Stimulated activated naive CD8-positive, alpha-beta T cell treated with anti-CD3 and anti-CD28 coated beads, Interleukin-15, Interleukin-2, amounts not matched to agents 100 U/mL and 50 U/mL, for 24 hours (primary cell): ENCODE measurements around the gene VCX2.
"Not testable (repeated sequence)": the region's sequence is repeated elsewhere in the genome, so short reads cannot be mapped to it uniquely, and the experiment has no call there.

Source experiments
- ATAC-seq: fragments of 150-1000 bp; cut with Tn5 transposase; one replicate; pipeline ENCODE4 v1.10.0; 2021
- DNase-seq: peaks from one replicate; pipeline ENCODE4 v3.0.0; 2021

Gene VCX2

GRCh38 chrX:8121391-8121790, 49.7 kb downstream of the VCX2 start:
- not testable (repeated sequence) for DNase-seq, ATAC-seq
